Measurements from ENCODE around the gene CRIP2. TPM values are rescaled to one million over a fixed set of nuclear protein-coding genes. Genes with fewer than 3 reads are reported as not detected.

CRIP2 gene
- total and polyA plus RNA-seq, 2 of the 13 experiments (the other 11 are each of a cell fraction or from before 2014, with no cell fraction given): 31.6 to 37.9 TPM

- TF ChIP-seq HNRNPH1 (optimal IDR thresholded peaks at IDR 0.05; ENCODE audit: low read depth, low read length): no peak
- TF ChIP-seq SATB2 (CRISPR knock-in tag; IDR thresholded peaks at IDR 0.05): no peak
- TF ChIP-seq ZNF543 (CRISPR knock-in tag; IDR thresholded peaks at IDR 0.05): no peak
- TF ChIP-seq THAP11 (CRISPR knock-in tag; IDR thresholded peaks at IDR 0.05): no peak
- TF ChIP-seq SMAD9 (CRISPR knock-in tag; IDR thresholded peaks at IDR 0.05): no peak
- TF ChIP-seq KLF16 (CRISPR knock-in tag; IDR thresholded peaks at IDR 0.05): no peak
- TF ChIP-seq ZNF337 (CRISPR knock-in tag; IDR thresholded peaks at IDR 0.05; ENCODE audit: borderline replicate concordance, low read depth): no peak
- no peak for TF ChIP-seq ZNF572 (CRISPR knock-in tag; IDR thresholded peaks at IDR 0.05)
- 0 out of 2 replicates have a peak, but pooled peaks have one; percentile 4 for TF ChIP-seq TBX2 (CRISPR knock-in tag; IDR thresholded peaks at IDR 0.05; ENCODE audit: borderline replicate concordance)
- no peak for TF ChIP-seq SALL1 (CRISPR knock-in tag; IDR thresholded peaks at IDR 0.05)
- TF ChIP-seq ZNF18 (CRISPR knock-in tag; IDR thresholded peaks at IDR 0.05; ENCODE audit: insufficient replicate concordance): peak; percentile 36
- TF ChIP-seq TFDP1 (CRISPR knock-in tag; IDR thresholded peaks at IDR 0.05; ENCODE audit: borderline replicate concordance): 0 out of 2 replicates have a peak, but pooled peaks have one; percentile 42
- no peak for TF ChIP-seq NONO (IDR thresholded peaks at IDR 0.05)
- TF ChIP-seq NONO (CRISPR knock-in tag; conservative IDR thresholded peaks at IDR 0.05): 0 out of 2 replicates have a peak, but pooled peaks have one; percentile 5
- no peak for TF ChIP-seq RARG (CRISPR knock-in tag; IDR thresholded peaks at IDR 0.05; ENCODE audit: low read depth)
- no peak for TF ChIP-seq ZNF766 (CRISPR knock-in tag; IDR thresholded peaks at IDR 0.05; ENCODE audit: borderline replicate concordance)
- no peak for TF ChIP-seq ZNF296 (CRISPR knock-in tag; conservative IDR thresholded peaks at IDR 0.05)
- no peak for TF ChIP-seq RFXAP (CRISPR knock-in tag; IDR thresholded peaks at IDR 0.05; ENCODE audit: borderline replicate concordance)
- no peak for TF ChIP-seq ZNF609 (CRISPR knock-in tag; IDR thresholded peaks at IDR 0.05; ENCODE audit: borderline replicate concordance)
- 0 out of 2 replicates have a peak, but pooled peaks have one; percentile 5 for TF ChIP-seq MYPOP (CRISPR knock-in tag; IDR thresholded peaks at IDR 0.05)
- TF ChIP-seq ZNF292 (CRISPR knock-in tag; IDR thresholded peaks at IDR 0.05; ENCODE audit: borderline replicate concordance, low read depth): no peak
Observed at GRCh38 chr14:105487449-105487985, 12.9 kb downstream of the CRIP2 start (continued).

Data from HepG2 (cell line).